Retinal pigment epithelial cell (primary cell): ENCODE data around the gene SUMO3.
"Not testable (repeated sequence)": the region's sequence is repeated elsewhere in the genome, so short reads cannot be mapped to it uniquely, and the experiment has no call there.

ENCODE experiments used
- DNase-seq: peaks from one replicate; pipeline ENCODE4 v3.0.0-alpha.2; 2010; ENCODE audit warnings: low read depth
- H3K4me3 ChIP-seq: 2 replicates; pipeline ENCODE4 v1.5.1; 2011; ENCODE audit warnings: mild to moderate bottlenecking, low read length, control low read depth, moderate library complexity
- TF ChIP-seq, protein P1 (sequence below): conservative IDR thresholded peaks from 2 replicates; pipeline ENCODE4 v1.5.1; 2011; ENCODE audit warnings: low read depth, low read length, control low read depth, inconsistent platforms

Gene SUMO3

DNA sequence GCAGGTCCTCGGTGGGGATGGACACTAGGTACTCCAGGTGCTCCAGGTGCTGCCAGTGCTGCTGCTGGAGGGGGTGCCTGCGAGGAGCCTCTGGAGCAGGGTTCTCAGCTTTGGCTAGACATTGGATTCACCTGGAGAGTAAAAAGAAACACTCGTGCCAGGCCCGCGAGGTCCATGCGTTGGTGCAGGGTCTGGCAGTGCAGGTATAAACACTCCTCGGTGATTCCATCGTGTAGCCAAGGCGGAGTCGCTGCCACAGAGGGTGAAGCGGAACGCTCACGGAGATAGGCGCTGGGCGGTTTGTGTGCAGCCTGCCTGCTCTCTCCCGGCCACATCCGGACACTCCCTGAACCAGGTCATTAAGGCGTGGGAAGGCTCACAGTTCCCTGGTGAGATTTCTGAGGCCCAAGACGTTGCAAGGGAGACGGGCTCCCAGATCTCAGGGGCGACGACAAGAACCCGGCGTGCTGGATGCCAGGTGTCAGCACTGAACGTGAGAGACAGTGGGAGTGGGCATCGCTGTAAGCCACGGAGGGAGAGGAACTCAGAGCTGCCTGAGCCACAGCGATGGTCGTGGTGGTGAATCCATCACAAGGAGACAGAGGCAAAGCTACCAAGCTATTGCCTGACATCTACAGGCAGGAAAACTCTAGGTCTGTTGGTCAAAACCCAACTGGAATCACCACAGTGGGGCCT, 17.2 kb upstream of the SUMO3 start:
- no peak overlapping the region for H3K4me3 ChIP-seq
- DNase-seq = no peak

DNA sequence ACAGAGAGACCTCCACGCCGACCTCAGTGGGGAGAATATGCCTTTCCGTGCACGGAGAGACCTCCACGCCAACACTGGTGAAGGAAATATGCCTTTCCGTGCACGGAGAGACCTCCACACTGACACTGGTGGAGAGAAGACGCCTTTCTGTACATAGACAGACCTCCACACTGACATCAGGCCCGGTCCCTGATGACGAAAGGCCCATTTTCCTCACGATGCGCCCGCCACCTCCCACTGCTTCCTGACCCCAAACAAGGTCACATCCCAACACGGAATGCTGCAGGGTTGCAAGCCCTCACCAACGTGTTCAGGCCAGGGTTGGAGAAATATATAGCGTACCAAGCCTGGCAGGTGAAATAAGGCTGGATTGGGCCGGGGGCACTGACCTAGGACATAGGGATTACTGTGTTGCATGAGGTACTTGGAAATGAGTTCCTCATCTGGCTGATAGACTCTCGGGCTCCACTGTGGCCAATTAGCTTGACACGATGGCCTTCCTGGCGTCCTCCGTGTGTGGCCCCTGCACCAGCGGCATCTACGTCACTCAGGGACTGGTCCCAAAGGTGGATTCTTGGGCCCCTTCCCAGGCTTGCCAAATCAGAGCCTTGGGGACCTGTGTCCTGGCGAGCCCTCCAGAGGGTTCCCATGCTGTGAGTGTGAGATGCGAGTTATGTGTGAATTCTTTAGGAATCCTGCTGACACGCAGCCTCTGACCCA, 16.5 kb upstream of the SUMO3 start:
- no peak overlapping the region for H3K4me3 ChIP-seq
- TF ChIP-seq, protein P1, sequence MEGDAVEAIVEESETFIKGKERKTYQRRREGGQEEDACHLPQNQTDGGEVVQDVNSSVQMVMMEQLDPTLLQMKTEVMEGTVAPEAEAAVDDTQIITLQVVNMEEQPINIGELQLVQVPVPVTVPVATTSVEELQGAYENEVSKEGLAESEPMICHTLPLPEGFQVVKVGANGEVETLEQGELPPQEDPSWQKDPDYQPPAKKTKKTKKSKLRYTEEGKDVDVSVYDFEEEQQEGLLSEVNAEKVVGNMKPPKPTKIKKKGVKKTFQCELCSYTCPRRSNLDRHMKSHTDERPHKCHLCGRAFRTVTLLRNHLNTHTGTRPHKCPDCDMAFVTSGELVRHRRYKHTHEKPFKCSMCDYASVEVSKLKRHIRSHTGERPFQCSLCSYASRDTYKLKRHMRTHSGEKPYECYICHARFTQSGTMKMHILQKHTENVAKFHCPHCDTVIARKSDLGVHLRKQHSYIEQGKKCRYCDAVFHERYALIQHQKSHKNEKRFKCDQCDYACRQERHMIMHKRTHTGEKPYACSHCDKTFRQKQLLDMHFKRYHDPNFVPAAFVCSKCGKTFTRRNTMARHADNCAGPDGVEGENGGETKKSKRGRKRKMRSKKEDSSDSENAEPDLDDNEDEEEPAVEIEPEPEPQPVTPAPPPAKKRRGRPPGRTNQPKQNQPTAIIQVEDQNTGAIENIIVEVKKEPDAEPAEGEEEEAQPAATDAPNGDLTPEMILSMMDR = no peak
- DNase-seq = no peak

More for the DNA sequence above, 17.2 kb upstream of the SUMO3 start:
- TF ChIP-seq, protein P1 = no peak

DNA sequence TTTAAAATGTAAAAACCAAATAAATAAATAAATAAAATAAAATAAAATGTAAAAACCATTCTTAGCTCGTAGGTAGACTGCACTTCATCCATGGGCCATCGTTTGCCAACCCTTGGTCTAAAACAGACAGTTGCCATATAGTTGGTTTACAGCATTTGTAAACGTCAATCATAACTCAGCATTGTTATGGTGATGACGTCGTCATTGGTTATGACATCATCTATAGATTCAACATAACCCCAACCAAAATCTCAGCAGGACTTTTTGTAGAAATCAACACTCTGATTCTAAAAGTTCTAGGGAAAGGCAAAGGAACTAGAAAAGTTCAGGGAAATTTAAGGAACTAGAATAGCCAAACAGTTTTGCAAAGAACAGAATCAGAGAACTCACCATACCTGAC, 15.8 kb upstream of the SUMO3 start:
- TF ChIP-seq, protein P1 = no peak
- H3K4me3 ChIP-seq = no peak overlapping the region
- DNase-seq = no peak

DNA sequence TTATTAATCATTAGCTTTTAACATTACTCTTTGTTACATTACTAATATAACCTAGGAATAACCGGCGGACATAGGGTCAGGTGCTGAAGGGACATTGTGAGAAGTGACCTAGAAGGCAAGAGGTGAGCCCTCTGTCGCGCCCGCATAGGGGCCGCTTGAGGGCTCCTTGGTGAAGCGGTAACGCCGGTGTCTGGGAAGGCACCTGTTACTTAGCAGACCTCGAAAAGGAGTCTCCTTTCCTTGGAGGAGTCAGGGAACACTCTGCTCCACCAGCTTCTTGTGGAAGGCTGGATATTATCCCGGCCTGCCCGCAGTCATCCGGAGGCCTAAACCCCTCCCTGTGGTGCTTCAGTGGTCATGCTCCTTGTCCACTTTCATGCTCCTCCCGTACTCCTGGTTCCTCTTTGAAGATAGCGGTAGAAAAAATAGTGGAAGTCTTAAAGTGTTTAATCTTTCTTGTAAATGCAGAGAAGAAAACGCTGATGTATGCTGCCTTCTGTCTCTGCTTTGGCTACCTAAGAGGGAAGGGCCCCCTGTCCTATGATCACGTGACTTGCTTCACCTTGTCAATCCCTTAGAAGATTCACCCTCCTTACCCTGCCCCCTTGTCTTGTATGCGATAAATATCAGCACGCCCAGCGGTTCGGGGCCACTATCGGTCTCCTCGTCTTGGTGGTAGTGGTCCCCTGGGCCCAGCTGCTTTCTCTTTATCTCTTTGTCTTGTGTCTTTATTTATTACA, 14.8 kb upstream of the SUMO3 start:
- not testable (repeated sequence) for H3K4me3 ChIP-seq, DNase-seq

DNA sequence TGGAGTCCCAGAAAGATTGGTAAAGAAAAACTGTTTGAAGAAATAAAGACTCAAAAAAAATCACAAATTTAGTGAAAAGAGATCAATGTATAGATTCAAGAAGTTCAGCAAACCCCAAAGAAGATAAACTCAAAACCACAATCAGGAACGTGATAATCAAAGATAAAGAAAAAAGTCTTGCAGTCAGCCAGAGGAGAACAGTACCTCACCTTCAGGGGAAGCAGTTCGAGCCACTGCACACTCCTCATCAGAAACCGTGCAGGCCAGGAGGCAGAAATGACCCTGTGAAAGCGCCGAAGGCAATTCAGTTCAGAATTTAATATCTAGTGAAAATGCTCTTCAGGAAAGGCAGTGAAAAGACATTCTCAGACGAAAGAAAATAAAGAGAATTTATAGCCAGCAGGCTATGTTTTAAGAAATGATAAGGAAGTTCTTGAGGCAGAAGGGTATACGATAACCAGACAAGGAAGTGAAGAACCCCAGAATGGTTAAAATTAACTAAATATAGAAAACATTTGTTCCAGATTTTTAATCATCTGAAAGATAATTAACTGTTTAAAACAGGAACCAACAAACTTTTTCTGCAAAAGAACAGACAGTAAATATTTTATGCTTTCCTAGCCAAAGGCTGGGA, 13.5 kb upstream of the SUMO3 start:
- TF ChIP-seq, protein P1 = no peak

DNA sequence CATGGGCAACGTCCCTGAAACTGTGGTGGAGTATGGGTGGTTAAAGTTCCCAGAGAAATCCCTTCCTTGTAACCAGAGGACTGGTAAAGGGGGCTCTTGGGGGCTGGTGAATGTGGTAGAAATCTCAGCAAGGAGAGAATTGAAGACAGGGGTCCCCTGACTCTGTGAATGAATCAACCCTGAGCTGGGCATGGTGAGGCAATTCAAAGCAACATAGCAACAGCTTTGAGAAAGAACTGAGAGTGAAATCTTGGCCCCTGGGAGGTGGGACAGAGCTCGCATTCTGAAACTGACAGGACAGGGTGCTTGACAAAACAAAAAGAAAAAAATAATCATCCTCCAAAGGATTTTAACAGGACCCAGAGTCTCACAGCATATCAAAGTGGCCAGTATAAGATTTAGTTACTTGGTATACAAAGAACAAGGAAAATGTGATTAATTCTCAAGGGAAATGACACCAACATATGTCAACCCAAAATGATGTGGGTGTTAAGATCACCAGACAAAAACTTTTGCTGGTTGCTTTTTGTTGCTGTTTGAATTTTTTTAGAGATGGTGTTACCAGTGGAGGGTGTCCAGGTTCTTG, 11.7 kb upstream of the SUMO3 start:
- TF ChIP-seq, protein P1 = no peak
- no peak overlapping the region for H3K4me3 ChIP-seq
- no peak for DNase-seq

More for the DNA sequence above, 13.5 kb upstream of the SUMO3 start:
- DNase-seq = no peak
- no peak overlapping the region for H3K4me3 ChIP-seq
